Activated naive CD4-positive, alpha-beta T cell treated with anti-CD3 and anti-CD28 coated beads for 36 hours (primary cell): Measurements from ENCODE around the gene ZAR1L. TPM values are rescaled to one million over a fixed set of nuclear protein-coding genes. Genes with fewer than 3 reads are reported as not detected.

ENCODE experiments used
- CTCF ChIA-PET: fragments of 350-600 bp; sonication (Branson Sonifier 250); formaldehyde crosslinking; loops from one replicate; lab custom pipeline; 2021; ENCODE audit warnings: antibody characterized with exemption; lab: Charles Lee
- DNase-seq: peaks from one replicate; pipeline ENCODE4 v3.0.0-alpha.2; 2020
- H3K27ac Mint-ChIP-seq: one replicate; pipeline ENCODE4 v1.8.0; 2021; ENCODE audit warnings: mild to moderate bottlenecking, mixed read lengths
- H3K27me3 Mint-ChIP-seq: one replicate; pipeline ENCODE4 v1.8.0; 2021; ENCODE audit warnings: low read depth, mixed read lengths
- H3K36me3 Mint-ChIP-seq: one replicate; pipeline ENCODE4 v1.8.0; 2021; ENCODE audit warnings: low read depth, mixed read lengths
- H3K4me1 Mint-ChIP-seq: one replicate; pipeline ENCODE4 v1.8.0; 2021; ENCODE audit warnings: low read depth, mixed read lengths
- H3K4me3 Mint-ChIP-seq: one replicate; pipeline ENCODE4 v1.8.0; 2021; ENCODE audit warnings: mild to moderate bottlenecking, moderate library complexity, mixed read lengths
- H3K9me3 Mint-ChIP-seq: one replicate; pipeline ENCODE4 v1.8.0; 2021; ENCODE audit warnings: mixed read lengths
- intact Hi-C: fragments of 100-400 bp; cut with micrococcal nuclease; formaldehyde crosslinking; loops from one replicate; pipeline ENCODE4 v1.15.1; 2023
- total RNA-seq, 2 experiments: library from RNA; stranded (reverse); gene quantifications; one replicate each; pipeline ENCODE4 v1.2.3, GENCODE V29; 2021

ZAR1L gene
- total RNA-seq, 2 experiments from 2014 or later: not detected

DNA sequence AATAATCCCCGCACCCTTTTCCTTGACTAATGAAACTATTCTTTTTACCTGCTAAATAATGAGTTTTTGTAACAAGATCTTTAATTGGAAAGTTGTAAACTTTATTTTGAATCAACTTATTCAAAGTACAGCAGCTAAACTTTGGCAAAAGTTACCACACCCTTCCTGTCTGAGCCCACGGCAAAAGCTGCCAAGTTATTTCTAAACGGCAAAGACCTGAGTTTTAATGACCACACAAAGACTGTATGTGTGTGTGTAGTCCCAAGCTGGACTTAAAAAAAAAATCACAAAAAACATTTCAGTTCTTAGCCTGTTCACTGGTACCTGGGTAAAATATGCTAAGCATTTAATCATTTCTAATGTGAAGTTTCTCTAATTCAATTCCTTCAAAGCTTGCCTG lies 60.7 kb downstream of the ZAR1L start:
- Mint-ChIP-seq H3K4me3 (no peak overlapping the region), H3K36me3 (peaks cover 6% of the 10 kb centered on the region), H3K27me3 (no peaks in the 10 kb centered on the region), H3K9me3 (no peaks in the 10 kb centered on the region), H3K27ac (no peak overlapping the region), H3K4me1 (no peaks in the 10 kb centered on the region)
- intact Hi-C loops: no loop called here
- DNase-seq: no peak
- CTCF ChIA-PET: interaction anchor here (1.3 to 2.1 kb wide), 2 partner anchors 9 to 14 kb away, joined by 3 to 5 read pairs; no protein-coding TSS in a partner anchor

- intact Hi-C loops: no loop called here
- Mint-ChIP-seq H3K36me3 (peaks cover 6% of the 10 kb centered on the region), H3K27me3 (no peaks in the 10 kb centered on the region), H3K9me3 (no peaks in the 10 kb centered on the region), H3K4me1 (no peaks in the 10 kb centered on the region), H3K27ac (no peak overlapping the region), H3K4me3 (no peak overlapping the region)
- CTCF ChIA-PET: interaction anchor here (2.1 kb wide), 1 partner anchor 8 kb away, joined by 5 read pairs; no protein-coding TSS in a partner anchor
- DNase-seq: no peak
These were observed 61.2 kb downstream of the ZAR1L start for GRCh38 chr13:32253911-32254399.

Other genes with a start within 250 kb of the ZAR1L start
- 10 to 100 TPM; 17.3 to 21.3 TPM for gene BRCA2, start 145 bp upstream of the ZAR1L start, total RNA-seq
- gene N4BP2L1, start 112.8 kb upstream of the ZAR1L start, total RNA-seq: 10 to 100 TPM; 22.6 TPM
- gene N4BP2L2, start 223.4 kb upstream of the ZAR1L start, total RNA-seq: 10 to 100 TPM; 81.1 to 82.3 TPM